HG03196 (cell line): ENCODE data around the gene C1QA.
"Not testable (repeated sequence)": the region's sequence is repeated elsewhere in the genome, so short reads cannot be mapped to it uniquely, and the experiment has no call there.

Experiments used
- ATAC-seq: cut with Tn5 transposase; IDR thresholded peaks from one replicate; pipeline ENCODE4 v1.9.1; 2021; ENCODE audit not compliant: unreplicated experiment

Gene C1QA

GRCh38 chr1:22671999-22672398 is 35.6 kb downstream of the C1QA start:
- ATAC-seq, result no peak

GRCh38 chr1:22673486-22674409 is 37.3 kb downstream of the C1QA start:
- no peak for ATAC-seq

- ATAC-seq, result no peak
Observed at GRCh38 chr1:22674410-22674749, 38.0 kb downstream of the C1QA start.

- not testable (repeated sequence) for ATAC-seq
Observed at GRCh38 chr1:22676151-22676550, 39.7 kb downstream of the C1QA start.

GRCh38 chr1:22676916-22677583 is 40.6 kb downstream of the C1QA start:
- no peak for ATAC-seq

- ATAC-seq, result no peak
Observed at GRCh38 chr1:22677931-22678896, 41.8 kb downstream of the C1QA start.

GRCh38 chr1:22680726-22681125 is 44.3 kb downstream of the C1QA start:
- no peak for ATAC-seq

GRCh38 chr1:22681556-22682276 is 45.3 kb downstream of the C1QA start:
- ATAC-seq, result no peak

- no peak for ATAC-seq
Observed at GRCh38 chr1:22683547-22683946, 47.1 kb downstream of the C1QA start.

GRCh38 chr1:22685591-22686059 is 49.2 kb downstream of the C1QA start:
- no peak for ATAC-seq

GRCh38 chr1:22687191-22687590 is 50.8 kb downstream of the C1QA start:
- ATAC-seq, result no peak

GRCh38 chr1:22688466-22688865 is 52.0 kb downstream of the C1QA start:
- no peak for ATAC-seq
